Calu3 (cell line): ENCODE data around the gene HTRA1. TPM values are rescaled to one million over a fixed set of nuclear protein-coding genes. Genes with fewer than 3 reads are reported as not detected.

ENCODE experiments used
- BruUV-seq: library from RNA; stranded (reverse); fragments of 400-500 nt; replicated peaks from 2 replicates; lab custom pipeline; 2021; lab: Mats Ljungman, UMichigan
- CTCF ChIA-PET: fragments of 300-600 bp; sonication (Branson Sonifier 250); formaldehyde crosslinking; loops from one replicate; lab custom pipeline; 2022; ENCODE audit warnings: antibody characterized with exemption; lab: Charles Lee
- DNase-seq: peaks from one replicate; pipeline ENCODE4 v3.0.0; 2022
- H3K27ac Mint-ChIP-seq: one replicate; pipeline ENCODE4 v1.8.0; 2022; ENCODE audit warnings: mixed read lengths; ENCODE audit not compliant: unreplicated experiment
- H3K27me3 Mint-ChIP-seq: one replicate; pipeline ENCODE4 v1.8.0; 2022; ENCODE audit warnings: mixed read lengths; ENCODE audit not compliant: unreplicated experiment
- H3K36me3 Mint-ChIP-seq: one replicate; pipeline ENCODE4 v1.8.0; 2022; ENCODE audit warnings: mild to moderate bottlenecking, moderate library complexity, mixed read lengths; ENCODE audit not compliant: insufficient read depth, unreplicated experiment
- H3K4me1 Mint-ChIP-seq: one replicate; pipeline ENCODE4 v1.8.0; 2022; ENCODE audit warnings: mild to moderate bottlenecking, low read depth, mixed read lengths; ENCODE audit not compliant: unreplicated experiment
- H3K4me3 Mint-ChIP-seq: one replicate; pipeline ENCODE4 v1.8.0; 2022; ENCODE audit warnings: mild to moderate bottlenecking, low read depth, moderate library complexity, mixed read lengths; ENCODE audit not compliant: unreplicated experiment
- H3K9me3 Mint-ChIP-seq: one replicate; pipeline ENCODE4 v1.8.0; 2022; ENCODE audit warnings: low read depth, mixed read lengths; ENCODE audit not compliant: unreplicated experiment
- intact Hi-C: fragments of 100-400 bp; cut with micrococcal nuclease; formaldehyde crosslinking; loops from one replicate; pipeline ENCODE4 v1.10.0; 2022; ENCODE audit not compliant: unreplicated experiment
- total RNA-seq: library from RNA; stranded (reverse); gene quantifications from 2 replicates; pipeline ENCODE4 v1.2.3, GENCODE V29; 2022
- TF ChIP-seq, protein P1 (sequence below): fragments of 200-600 bp; IDR thresholded peaks from one replicate; pipeline ENCODE4 v1.8.0; 2022; ENCODE audit warnings: antibody characterized with exemption; ENCODE audit not compliant: unreplicated experiment

Gene HTRA1
- total RNA-seq, 1 experiment from 2014 or later: 1.3 TPM

- no peak for DNase-seq
- peaks cover 4% of the 10 kb centered on the region for H3K36me3 Mint-ChIP-seq
- H3K27ac Mint-ChIP-seq: no peak overlapping the region
- TF ChIP-seq, protein P1, sequence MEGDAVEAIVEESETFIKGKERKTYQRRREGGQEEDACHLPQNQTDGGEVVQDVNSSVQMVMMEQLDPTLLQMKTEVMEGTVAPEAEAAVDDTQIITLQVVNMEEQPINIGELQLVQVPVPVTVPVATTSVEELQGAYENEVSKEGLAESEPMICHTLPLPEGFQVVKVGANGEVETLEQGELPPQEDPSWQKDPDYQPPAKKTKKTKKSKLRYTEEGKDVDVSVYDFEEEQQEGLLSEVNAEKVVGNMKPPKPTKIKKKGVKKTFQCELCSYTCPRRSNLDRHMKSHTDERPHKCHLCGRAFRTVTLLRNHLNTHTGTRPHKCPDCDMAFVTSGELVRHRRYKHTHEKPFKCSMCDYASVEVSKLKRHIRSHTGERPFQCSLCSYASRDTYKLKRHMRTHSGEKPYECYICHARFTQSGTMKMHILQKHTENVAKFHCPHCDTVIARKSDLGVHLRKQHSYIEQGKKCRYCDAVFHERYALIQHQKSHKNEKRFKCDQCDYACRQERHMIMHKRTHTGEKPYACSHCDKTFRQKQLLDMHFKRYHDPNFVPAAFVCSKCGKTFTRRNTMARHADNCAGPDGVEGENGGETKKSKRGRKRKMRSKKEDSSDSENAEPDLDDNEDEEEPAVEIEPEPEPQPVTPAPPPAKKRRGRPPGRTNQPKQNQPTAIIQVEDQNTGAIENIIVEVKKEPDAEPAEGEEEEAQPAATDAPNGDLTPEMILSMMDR: no peak
- BruUV-seq: no TSS peak
- no peaks in the 10 kb centered on the region for H3K9me3 Mint-ChIP-seq
- CTCF ChIA-PET: no interaction called here
- H3K4me1 Mint-ChIP-seq: peaks cover 21% of the 10 kb centered on the region
- no peaks in the 10 kb centered on the region for H3K27me3 Mint-ChIP-seq
- no peak overlapping the region for H3K4me3 Mint-ChIP-seq
- intact Hi-C loops: no loop called here
Observed at GRCh38 chr10:122548407-122549085, 87.2 kb downstream of the HTRA1 start.

GRCh38 chr10:122549636-122550035 lies 88.3 kb downstream of the HTRA1 start:
- Mint-ChIP-seq H3K27ac (no peak overlapping the region), H3K4me1 (peaks cover 11% of the 10 kb centered on the region), H3K27me3 (no peaks in the 10 kb centered on the region), H3K4me3 (no peak overlapping the region), H3K9me3 (no peaks in the 10 kb centered on the region), H3K36me3 (peaks cover 4% of the 10 kb centered on the region)
- DNase-seq: no peak
- CTCF ChIA-PET: no interaction called here
- no TSS peak for BruUV-seq
- TF ChIP-seq, protein P1: no peak
- intact Hi-C loops: no loop called here

DNA sequence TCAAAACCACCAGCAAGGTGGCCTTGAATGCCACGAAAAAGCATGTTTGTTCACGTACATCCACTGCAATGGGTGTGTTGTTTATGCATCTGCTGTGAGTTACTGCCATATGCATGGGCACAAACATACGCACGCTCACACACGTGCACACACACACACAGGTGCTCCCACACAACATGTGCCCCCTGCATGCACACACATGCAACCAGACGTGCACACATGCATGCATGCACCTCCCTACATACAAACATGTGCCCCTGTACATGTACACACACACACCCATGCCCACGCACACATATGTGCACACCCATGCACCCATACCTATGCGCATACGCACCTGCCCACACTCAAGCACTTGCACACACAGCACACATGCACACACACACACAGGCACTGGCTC lies 89.1 kb downstream of the HTRA1 start:
- H3K27ac Mint-ChIP-seq: no peak overlapping the region
- no TSS peak for BruUV-seq
- no peak for DNase-seq
- H3K27me3 Mint-ChIP-seq: peaks cover 6% of the 10 kb centered on the region
- TF ChIP-seq, protein P1: no peak
- H3K4me1 Mint-ChIP-seq: peaks cover 11% of the 10 kb centered on the region
- no peaks in the 10 kb centered on the region for H3K9me3 Mint-ChIP-seq
- H3K36me3 Mint-ChIP-seq: peaks cover 4% of the 10 kb centered on the region
- CTCF ChIA-PET: no interaction called here
- intact Hi-C loops: no loop called here
- no peak overlapping the region for H3K4me3 Mint-ChIP-seq

DNA sequence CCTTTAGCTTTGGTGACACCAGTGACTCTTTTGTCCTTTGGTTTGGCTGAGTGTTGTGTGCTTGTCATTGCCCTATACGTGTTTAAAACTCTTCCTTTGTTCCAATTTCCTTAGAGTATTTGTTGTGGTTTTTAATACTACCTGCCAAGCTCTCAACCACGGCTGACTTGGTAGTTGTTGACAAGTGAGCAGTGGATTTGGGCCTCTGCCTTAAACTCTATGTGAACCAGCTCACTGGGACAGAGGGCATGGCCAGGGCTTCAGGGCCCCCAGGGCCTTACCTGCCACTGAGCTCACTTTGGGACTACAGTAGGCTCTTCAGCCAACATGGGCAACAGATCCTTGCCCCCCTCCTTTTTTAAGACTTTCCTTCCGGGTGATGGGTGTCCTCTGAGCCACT lies 89.6 kb downstream of the HTRA1 start:
- Mint-ChIP-seq H3K9me3 (no peaks in the 10 kb centered on the region), H3K27me3 (peaks cover 11% of the 10 kb centered on the region), H3K36me3 (peaks cover 4% of the 10 kb centered on the region), H3K27ac (no peak overlapping the region), H3K4me3 (no peak overlapping the region), H3K4me1 (peaks cover 11% of the 10 kb centered on the region)
- CTCF ChIA-PET: interaction anchor here (0.5 kb wide), 1 partner anchor 112 kb away, joined by 3 read pairs; no protein-coding TSS in a partner anchor
- intact Hi-C loops: no loop called here
- no peak for DNase-seq
- TF ChIP-seq, protein P1: no peak
- BruUV-seq: no TSS peak
